Testis (tissue), 3 donors: ENCODE measurements around the gene NUP153. TPM values are rescaled to one million over a fixed set of nuclear protein-coding genes. Genes with fewer than 3 reads are reported as not detected.

Experiments used
- DNase-seq: peaks from one replicate; pipeline ENCODE4 v3.0.0-alpha.2; 2019
- H3K27ac ChIP-seq, 2 donors: fragments of 200-600 bp; sonication (generic); one replicate each; pipeline ENCODE4 v1.5.1; 2019
- H3K27me3 ChIP-seq: fragments of 200-600 bp; sonication (generic); one replicate; pipeline ENCODE4 v1.5.1; 2019
- H3K36me3 ChIP-seq: fragments of 200-600 bp; sonication (generic); one replicate; pipeline ENCODE4 v1.5.1; 2017; ENCODE audit warnings: low read depth; ENCODE audit errors: missing control alignments
- H3K4me1 ChIP-seq: fragments of 200-600 bp; sonication (generic); one replicate; pipeline ENCODE4 v1.5.1; 2019
- H3K4me3 ChIP-seq, 2 donors: fragments of 200-600 bp; sonication (generic); one replicate each; pipeline ENCODE4 v1.5.1; 2017 to 2019
- H3K9me3 ChIP-seq: fragments of 200-600 bp; sonication (generic); one replicate; pipeline ENCODE4 v1.5.1; 2017
- POLR2A ChIP-seq: fragments of 450-650 bp; IDR thresholded peaks from one replicate; pipeline ENCODE4 v1.6.1; 2017; ENCODE audit warnings: antibody characterized with exemption, mild to moderate bottlenecking, moderate library complexity
- WGBS, 2 donors: methylation state at CpG; one replicate each; pipeline ENCODE4 v1.1.5; 2018; 5-methylcytosine and 5-hydroxymethylcytosine counted together
- intact Hi-C: fragments of 100-400 bp; cut with DNase I; formaldehyde crosslinking; loops from one replicate; pipeline ENCODE4 v1.15.1; 2023; ENCODE audit warnings: low total_unique reads
- polyA plus RNA-seq: library from polyadenylated mRNA; stranded (reverse); fragments of 350-450 nt; fragmentation: Illumina TruSeq; extraction: RNeasy Lipid Tissue Mini Kit (QIAGEN cat#74804); gene quantifications from one replicate; pipeline ENCODE4 v1.2.3, GENCODE V29; 2014; ENCODE audit warnings: low read depth, low replicate concordance; ENCODE audit not compliant: insufficient read depth
- total RNA-seq, 2 donors: library from RNA; depleted of rRNA; stranded (reverse); fragments of >200 nt; gene quantifications; one replicate each; pipeline ENCODE4 v1.2.3, GENCODE V29; 2016
- TF ChIP-seq, protein P1 (sequence below), 3 experiments: fragments of 450-650 bp in 2 of 3; fragments of 200-600 bp in 1 of 3; sonication (generic) in 1 of 3; IDR thresholded peaks; one replicate each; pipeline ENCODE4 v1.5.1; 2016 to 2019; ENCODE audit warnings: antibody characterized with exemption in 3 of 3, mild to moderate bottlenecking in 2 of 3, moderate library complexity in 1 of 3

The NUP153 gene
- total and polyA plus RNA-seq, 3 donors from 2014 or later: 62.5 to 64.1 (median 63.2) TPM

DNA sequence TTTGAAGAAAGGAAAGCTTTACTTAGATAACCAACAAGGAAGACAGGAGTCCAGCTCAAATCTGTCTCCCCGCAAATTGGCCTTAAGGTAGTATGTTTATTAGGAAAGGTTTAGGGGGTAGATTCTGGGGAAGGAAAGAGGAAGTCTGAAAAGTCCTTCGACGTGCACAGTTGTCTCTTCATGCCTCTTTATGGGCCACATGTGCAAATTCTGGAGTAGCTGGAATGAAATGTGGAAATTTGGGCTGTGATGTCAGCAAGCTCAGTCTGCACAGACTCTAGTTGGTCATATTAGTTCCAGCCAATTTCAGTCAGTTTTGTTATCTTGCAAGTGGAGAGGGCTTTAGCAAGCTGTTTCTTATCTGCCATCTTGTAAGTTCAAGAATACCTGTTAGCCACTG is 50.1 kb downstream of the NUP153 start:
- H3K36me3 ChIP-seq: no peaks in the 10 kb centered on the region
- no peaks in the 10 kb centered on the region for H3K27me3 ChIP-seq
- 58 to 78% methylated on average over 2 to 3 of the region's 3 CpGs for WGBS, 2 donors
- no peak for DNase-seq
- no peaks in the 10 kb centered on the region for H3K4me1 ChIP-seq
- TF ChIP-seq, protein P1, sequence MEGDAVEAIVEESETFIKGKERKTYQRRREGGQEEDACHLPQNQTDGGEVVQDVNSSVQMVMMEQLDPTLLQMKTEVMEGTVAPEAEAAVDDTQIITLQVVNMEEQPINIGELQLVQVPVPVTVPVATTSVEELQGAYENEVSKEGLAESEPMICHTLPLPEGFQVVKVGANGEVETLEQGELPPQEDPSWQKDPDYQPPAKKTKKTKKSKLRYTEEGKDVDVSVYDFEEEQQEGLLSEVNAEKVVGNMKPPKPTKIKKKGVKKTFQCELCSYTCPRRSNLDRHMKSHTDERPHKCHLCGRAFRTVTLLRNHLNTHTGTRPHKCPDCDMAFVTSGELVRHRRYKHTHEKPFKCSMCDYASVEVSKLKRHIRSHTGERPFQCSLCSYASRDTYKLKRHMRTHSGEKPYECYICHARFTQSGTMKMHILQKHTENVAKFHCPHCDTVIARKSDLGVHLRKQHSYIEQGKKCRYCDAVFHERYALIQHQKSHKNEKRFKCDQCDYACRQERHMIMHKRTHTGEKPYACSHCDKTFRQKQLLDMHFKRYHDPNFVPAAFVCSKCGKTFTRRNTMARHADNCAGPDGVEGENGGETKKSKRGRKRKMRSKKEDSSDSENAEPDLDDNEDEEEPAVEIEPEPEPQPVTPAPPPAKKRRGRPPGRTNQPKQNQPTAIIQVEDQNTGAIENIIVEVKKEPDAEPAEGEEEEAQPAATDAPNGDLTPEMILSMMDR (IDR thresholded peaks at IDR 0.05): no peak
- no peak for TF ChIP-seq POLR2A
- H3K27ac ChIP-seq: no peak overlapping the region
- no peak overlapping the region for H3K4me3 ChIP-seq
- no peaks in the 10 kb centered on the region for H3K9me3 ChIP-seq
- intact Hi-C loops: no loop called here

DNA sequence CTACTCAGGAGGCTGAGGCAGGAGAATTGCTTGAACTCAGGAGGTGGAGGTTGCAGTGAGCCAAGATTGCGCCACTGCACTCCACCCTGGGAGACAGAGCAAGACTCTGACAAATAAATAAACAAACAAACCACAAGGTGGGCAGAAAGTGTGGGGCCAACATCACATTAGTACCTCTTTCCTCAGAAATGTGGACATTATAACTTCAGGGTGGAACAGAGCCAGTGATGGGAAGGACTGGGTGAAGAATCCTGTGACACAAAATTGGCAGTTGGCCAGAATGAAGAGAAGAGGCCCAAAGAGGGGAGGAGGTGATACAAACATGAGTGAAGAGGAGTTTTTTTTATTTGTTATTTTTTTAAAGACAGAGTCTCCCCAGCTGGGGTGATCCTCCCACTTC is 50.6 kb downstream of the NUP153 start:
- no peaks in the 10 kb centered on the region for H3K27me3 ChIP-seq
- no peak overlapping the region for H3K27ac ChIP-seq
- H3K9me3 ChIP-seq: no peaks in the 10 kb centered on the region
- WGBS, 2 donors: 94 to 100% methylated on average over 1 of the region's 1 CpG
- H3K4me3 ChIP-seq: no peak overlapping the region
- H3K36me3 ChIP-seq: no peaks in the 10 kb centered on the region
- H3K4me1 ChIP-seq: no peaks in the 10 kb centered on the region
- intact Hi-C loops: no loop called here
- no peak for DNase-seq
- TF ChIP-seq, protein P1 (IDR thresholded peaks at IDR 0.05): no peak
- no peak for TF ChIP-seq POLR2A

DNA sequence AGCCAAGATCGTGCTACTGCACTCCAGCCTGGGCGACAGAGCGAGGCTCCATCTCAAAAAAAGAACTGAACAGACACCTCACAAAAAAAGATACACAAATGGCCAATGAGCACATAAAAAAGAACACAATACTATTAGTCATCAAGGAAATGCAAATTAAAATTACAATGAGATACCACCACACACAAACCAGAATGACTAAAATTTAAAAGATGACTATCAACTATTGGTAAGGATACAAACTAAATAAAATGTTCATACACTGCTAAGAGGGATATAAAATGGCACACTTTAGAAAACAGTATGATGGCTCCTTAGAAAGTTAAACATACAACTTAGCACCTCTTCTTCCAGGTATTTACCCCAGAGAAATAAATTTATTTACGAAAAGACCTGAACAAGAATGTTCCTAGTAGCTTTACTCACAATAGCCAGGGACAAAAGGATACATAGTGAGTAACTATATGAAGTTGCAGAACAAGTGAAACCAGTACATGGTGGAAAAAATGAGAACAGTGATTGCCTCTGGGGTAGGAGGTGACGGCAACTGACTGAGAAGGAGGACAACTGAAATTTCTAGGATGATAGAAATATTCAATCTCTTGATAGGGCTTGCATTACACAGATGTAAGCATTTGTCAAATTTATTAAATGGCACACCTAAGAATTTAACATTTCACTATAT is 53.4 kb downstream of the NUP153 start:
- no peak for DNase-seq
- 71 to 74% methylated on average over 5 of the region's 5 CpGs for WGBS, 2 donors
- no peak overlapping the region for H3K27ac ChIP-seq
- H3K36me3 ChIP-seq: no peaks in the 10 kb centered on the region
- H3K4me1 ChIP-seq: no peaks in the 10 kb centered on the region
- TF ChIP-seq, protein P1 (IDR thresholded peaks at IDR 0.05): no peak
- no peak for TF ChIP-seq POLR2A
- no peak overlapping the region for H3K4me3 ChIP-seq
- intact Hi-C loops: no loop called here
- H3K27me3 ChIP-seq: no peaks in the 10 kb centered on the region
- H3K9me3 ChIP-seq: no peaks in the 10 kb centered on the region

DNA sequence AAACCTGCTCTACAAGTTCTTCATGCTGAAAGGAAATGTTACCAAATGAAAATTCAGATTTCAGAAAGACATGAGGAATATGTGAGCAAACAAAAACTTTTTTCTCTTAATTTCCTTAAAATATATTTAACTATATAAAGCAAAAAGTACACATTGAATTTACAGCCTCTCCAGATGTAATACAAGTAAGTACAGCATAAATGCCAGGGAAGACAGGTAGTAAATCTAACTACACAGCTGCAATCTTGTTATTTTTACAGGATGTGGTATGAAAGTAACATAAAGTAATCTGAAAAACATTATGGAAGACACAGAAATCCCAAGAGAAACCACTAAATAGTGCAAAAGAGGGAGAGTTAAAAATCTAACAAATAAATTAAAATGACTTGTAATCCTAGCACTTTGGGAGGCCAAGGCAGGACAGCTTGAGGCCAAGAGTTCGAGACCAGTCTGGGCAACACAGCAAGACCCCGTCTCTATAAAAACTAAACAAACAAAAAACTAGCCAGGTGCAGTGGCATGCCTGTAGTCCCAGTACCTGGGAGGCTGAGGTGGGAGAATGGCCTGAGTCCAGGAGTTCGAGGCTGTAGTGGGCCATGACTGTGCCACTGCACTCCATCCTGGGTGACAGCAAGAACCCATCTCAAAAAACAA is 55.9 kb downstream of the NUP153 start:
- WGBS, 2 donors: 91 to 95% methylated on average over 3 of the region's 3 CpGs
- Histone ChIP-seq H3K27me3 (no peaks in the 10 kb centered on the region), H3K4me3 (no peak overlapping the region), H3K36me3 (no peaks in the 10 kb centered on the region), H3K27ac (no peak overlapping the region), H3K4me1 (no peaks in the 10 kb centered on the region), H3K9me3 (no peaks in the 10 kb centered on the region)
- TF ChIP-seq, protein P1 (IDR thresholded peaks at IDR 0.05): no peak
- TF ChIP-seq POLR2A: no peak
- intact Hi-C loops: no loop called here
- DNase-seq: no peak

DNA sequence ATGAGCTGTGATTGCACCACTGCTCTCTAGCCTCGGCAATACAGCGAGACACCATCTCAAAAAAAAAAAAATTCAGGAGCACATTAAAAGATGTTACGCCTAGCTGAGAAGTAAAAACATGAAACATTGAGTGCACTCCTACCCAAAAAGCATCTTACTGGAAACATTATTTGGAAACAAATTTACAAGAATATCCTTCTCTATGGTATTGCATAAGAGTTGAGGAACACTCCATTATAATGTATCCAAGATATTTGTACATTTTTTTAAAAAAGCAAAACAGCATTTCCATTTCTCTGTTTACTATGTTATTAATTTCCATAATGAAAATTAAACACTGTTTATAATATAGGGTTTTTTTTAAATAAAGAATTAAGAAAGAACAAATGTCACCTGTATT is 58.0 kb downstream of the NUP153 start:
- 74 to 84% methylated on average over 3 of the region's 3 CpGs for WGBS, 2 donors
- DNase-seq: no peak
- no peak overlapping the region for H3K4me3 ChIP-seq
- H3K36me3 ChIP-seq: no peaks in the 10 kb centered on the region
- no peak overlapping the region for H3K27ac ChIP-seq
- no peaks in the 10 kb centered on the region for H3K27me3 ChIP-seq
- no peak for TF ChIP-seq POLR2A
- TF ChIP-seq, protein P1 (IDR thresholded peaks at IDR 0.05): no peak
- intact Hi-C loops: no loop called here
- H3K4me1 ChIP-seq: no peaks in the 10 kb centered on the region
- H3K9me3 ChIP-seq: no peaks in the 10 kb centered on the region
